Kidney (tissue), 14 donors: ENCODE data around the gene SMCO4. TPM values are rescaled to one million over a fixed set of nuclear protein-coding genes. Genes with fewer than 3 reads are reported as not detected.
"Not testable (repeated sequence)": the region's sequence is repeated elsewhere in the genome, so short reads cannot be mapped to it uniquely, and the experiment has no call there.

ENCODE experiments used
- DNase-seq, 5 donors: peaks; one replicate each; pipeline ENCODE4 v3.0.0-alpha.2; 2013 to 2020
- FAIRE-seq: peaks from 2 replicates; lab custom pipeline; 2012; peaks lifted over from hg19 to GRCh38; lab: Jason Lieb, UNC
- H3K27ac ChIP-seq, 2 donors: one replicate each; pipeline ENCODE4 v1.7.0; 2013; ENCODE audit warnings: low read depth in 2 of 2, low read length in 2 of 2, inconsistent platforms in 1 of 2
- H3K27me3 ChIP-seq: one replicate; pipeline ENCODE4 v1.7.1; 2013; ENCODE audit warnings: low read length, inconsistent platforms; ENCODE audit not compliant: control insufficient read depth, insufficient read depth
- H3K36me3 ChIP-seq, 3 donors: one replicate each; pipeline versions ENCODE4 v1.7.0 to v1.7.1; 2013; ENCODE audit warnings: low read length in 3 of 3, control low read depth in 1 of 3, inconsistent platforms in 1 of 3; ENCODE audit not compliant: insufficient read depth in 3 of 3, control insufficient read depth in 2 of 3
- H3K4me1 ChIP-seq, 3 donors: one replicate each; pipeline versions ENCODE4 v1.7.0 to v1.7.1; 2013; ENCODE audit warnings: low read length in 3 of 3, inconsistent platforms in 1 of 3, low read depth in 1 of 3; ENCODE audit not compliant: control insufficient read depth in 2 of 3, insufficient read depth in 2 of 3
- H3K4me3 ChIP-seq, 3 donors: one replicate each; pipeline versions ENCODE4 v1.7.0 to v1.8.1; 2013; ENCODE audit warnings: low read length in 3 of 3, control low read depth in 1 of 3, inconsistent platforms in 1 of 3
- H3K9ac ChIP-seq, 3 donors: one replicate each; pipeline versions ENCODE4 v1.7.0 to v1.7.1; 2013; ENCODE audit warnings: low read length in 3 of 3, control low read depth in 1 of 3, inconsistent platforms in 1 of 3
- H3K9me3 ChIP-seq, 3 donors: one replicate each; pipeline versions ENCODE4 v1.7.0 to v1.7.1; 2013; ENCODE audit warnings: low read length in 3 of 3, control low read depth in 1 of 3, inconsistent platforms in 1 of 3; ENCODE audit not compliant: control insufficient read depth in 2 of 3, insufficient read depth in 1 of 3
- intact Hi-C: fragments of 100-400 bp; cut with DNase I; formaldehyde crosslinking; loops from one replicate; pipeline ENCODE4 v1.11.1; 2022
- polyA plus RNA-seq: library from polyadenylated mRNA; stranded (reverse); fragments of 350-450 nt; fragmentation: Illumina TruSeq; extraction: RNeasy Lipid Tissue Mini Kit (QIAGEN cat#74804); gene quantifications from one replicate; pipeline ENCODE4 v1.2.3, GENCODE V29; 2014; ENCODE audit warnings: low read depth, low replicate concordance; ENCODE audit not compliant: insufficient read depth
- total RNA-seq: library from RNA; stranded (reverse); fragmentation: NEBNext Ultra II Directional; extraction: Animal tissue kit (Norgen Biotek cat#: 25700); gene quantifications from one replicate; pipeline ENCODE4 v1.2.1, GENCODE V29; 2021
- TF ChIP-seq, protein P1 (sequence below): IDR thresholded peaks from 3 replicates; pipeline ENCODE4 v1.5.1; 2012; ENCODE audit warnings: mild to moderate bottlenecking, moderate library complexity, borderline replicate concordance; ENCODE audit not compliant: insufficient read depth; ENCODE audit errors: extremely low read depth
- donor health status: control.
- donor health status: control.
- donor health status: control.
- donor health status: control.
- donor health status: control.
- donor health status: DM: yes; HTN: yes; CAD: no.
- donor health status: Normal renal cell carcinoma (clear cell type).

The SMCO4 gene
- total and polyA plus RNA-seq, 2 donors from 2014 or later, result 33.0 to 102 TPM

DNA sequence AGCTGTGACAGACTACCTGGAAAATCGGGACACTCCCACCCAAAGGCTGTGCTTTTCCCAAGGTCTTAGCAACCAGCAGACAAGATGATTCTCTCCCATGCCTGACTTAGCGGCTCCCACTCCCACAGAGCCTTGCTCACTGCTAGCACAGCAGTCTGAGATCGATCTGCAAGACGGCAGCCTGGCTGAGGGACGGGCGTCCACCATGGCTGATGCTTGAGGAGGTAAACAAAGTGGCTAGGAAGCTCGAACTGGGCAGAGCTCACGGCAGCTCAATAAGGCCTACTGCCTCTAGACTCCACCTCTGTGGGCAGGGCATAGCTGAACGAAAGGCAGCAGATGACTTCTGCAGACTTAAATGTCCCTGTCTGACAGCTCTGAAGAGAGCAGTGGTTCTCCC is 84.9 kb downstream of the SMCO4 start:
- FAIRE-seq (no peak), DNase-seq (no peak)
- Histone ChIP-seq H3K27me3 (no peaks in the 10 kb centered on the region), H3K4me1 (no peaks in the 10 kb centered on the region), H3K27ac (no peak overlapping the region), H3K9ac (no peak overlapping the region), H3K4me3 (no peak overlapping the region), H3K36me3 (no peaks in the 10 kb centered on the region), H3K9me3 (no peaks in the 10 kb centered on the region)
- TF ChIP-seq, protein P1, sequence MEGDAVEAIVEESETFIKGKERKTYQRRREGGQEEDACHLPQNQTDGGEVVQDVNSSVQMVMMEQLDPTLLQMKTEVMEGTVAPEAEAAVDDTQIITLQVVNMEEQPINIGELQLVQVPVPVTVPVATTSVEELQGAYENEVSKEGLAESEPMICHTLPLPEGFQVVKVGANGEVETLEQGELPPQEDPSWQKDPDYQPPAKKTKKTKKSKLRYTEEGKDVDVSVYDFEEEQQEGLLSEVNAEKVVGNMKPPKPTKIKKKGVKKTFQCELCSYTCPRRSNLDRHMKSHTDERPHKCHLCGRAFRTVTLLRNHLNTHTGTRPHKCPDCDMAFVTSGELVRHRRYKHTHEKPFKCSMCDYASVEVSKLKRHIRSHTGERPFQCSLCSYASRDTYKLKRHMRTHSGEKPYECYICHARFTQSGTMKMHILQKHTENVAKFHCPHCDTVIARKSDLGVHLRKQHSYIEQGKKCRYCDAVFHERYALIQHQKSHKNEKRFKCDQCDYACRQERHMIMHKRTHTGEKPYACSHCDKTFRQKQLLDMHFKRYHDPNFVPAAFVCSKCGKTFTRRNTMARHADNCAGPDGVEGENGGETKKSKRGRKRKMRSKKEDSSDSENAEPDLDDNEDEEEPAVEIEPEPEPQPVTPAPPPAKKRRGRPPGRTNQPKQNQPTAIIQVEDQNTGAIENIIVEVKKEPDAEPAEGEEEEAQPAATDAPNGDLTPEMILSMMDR, result no peak
- intact Hi-C loops, result no loop called here

DNA sequence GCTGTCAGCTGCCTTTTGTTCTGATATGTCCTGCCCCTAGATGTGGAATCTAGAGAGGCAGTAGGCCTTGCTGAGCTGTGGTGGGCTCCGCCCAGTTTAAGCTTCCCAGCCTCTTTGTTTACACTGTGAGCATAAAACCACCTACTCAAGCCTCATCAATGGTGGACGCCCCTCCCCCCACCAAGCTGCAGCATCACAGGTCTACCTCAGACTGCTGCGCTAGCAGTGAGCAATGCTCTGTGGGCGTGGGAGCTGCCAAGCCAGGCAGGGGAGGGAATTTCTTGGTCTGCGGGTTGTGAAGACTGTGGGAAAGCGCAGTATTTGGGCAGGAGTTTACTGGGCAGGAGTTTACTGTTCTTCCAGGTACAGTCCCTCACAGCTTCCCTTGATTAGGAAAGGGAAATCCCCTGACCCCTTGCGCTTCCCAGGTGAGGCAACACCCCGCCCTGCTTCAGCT is 98.5 kb downstream of the SMCO4 start:
- intact Hi-C loops, result no loop called here
- Histone ChIP-seq H3K9me3 (no peaks in the 10 kb centered on the region), H3K4me1 (no peaks in the 10 kb centered on the region), H3K36me3 (no peaks in the 10 kb centered on the region), H3K9ac (no peak overlapping the region), H3K4me3 (no peak overlapping the region), H3K27me3 (no peaks in the 10 kb centered on the region), H3K27ac (no peak overlapping the region)
- no peak for FAIRE-seq
- peak in 4 of 5 donors; percentile 81 to 87 (median 84) for DNase-seq
- TF ChIP-seq, protein P1, result no peak

DNA sequence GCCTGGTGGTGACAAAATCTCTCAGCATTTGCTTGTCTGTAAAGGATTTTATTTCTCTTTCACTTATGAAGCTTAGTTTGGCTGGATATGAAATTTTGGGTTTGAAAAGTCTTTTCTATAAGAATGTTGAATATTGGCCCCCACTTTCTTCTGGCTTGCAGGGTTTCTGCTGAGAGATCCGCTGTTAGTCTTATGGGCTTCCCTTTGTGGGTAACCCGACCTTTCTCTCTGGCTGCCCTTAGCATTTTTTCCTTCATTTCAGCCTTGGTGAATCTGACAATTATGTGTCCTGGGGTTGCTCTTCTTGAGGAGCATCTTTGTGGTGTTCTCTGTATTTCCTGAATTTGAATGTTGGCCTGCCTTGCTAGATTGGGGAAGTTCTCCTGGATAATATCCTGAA is 100.0 kb downstream of the SMCO4 start:
- H3K36me3 ChIP-seq, H3K4me3 ChIP-seq, H3K9me3 ChIP-seq, intact Hi-C loops, H3K9ac ChIP-seq, H3K27me3 ChIP-seq, H3K4me1 ChIP-seq, DNase-seq, H3K27ac ChIP-seq, FAIRE-seq: not testable (repeated sequence)

DNA sequence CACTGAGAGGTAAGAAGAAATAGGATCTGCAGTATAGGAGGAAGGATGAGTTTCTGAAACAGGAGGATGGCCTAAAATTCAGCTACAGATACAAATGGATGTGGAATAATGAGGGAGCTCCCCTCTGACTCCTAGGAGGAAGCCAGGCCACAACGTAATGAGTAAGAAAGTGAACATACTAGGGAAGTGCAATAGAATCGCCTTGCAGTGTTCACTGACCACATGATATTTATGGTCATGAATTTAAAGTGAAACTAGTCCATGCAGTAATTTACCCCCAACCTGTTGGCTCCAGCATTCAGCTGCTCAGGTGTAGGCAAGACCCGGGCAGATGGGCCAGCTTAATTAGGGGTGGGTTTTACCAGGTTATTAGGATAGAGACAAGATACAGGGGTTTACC is 110.9 kb downstream of the SMCO4 start:
- TF ChIP-seq, protein P1, result no peak
- FAIRE-seq (no peak), DNase-seq (no peak)
- no peaks in the 10 kb centered on the region for H3K36me3 ChIP-seq
- no peak overlapping the region for H3K9ac ChIP-seq
- no peaks in the 10 kb centered on the region for H3K27me3 ChIP-seq
- no peaks in the 10 kb centered on the region for H3K4me1 ChIP-seq
- no peaks in the 10 kb centered on the region for H3K9me3 ChIP-seq
- no peak overlapping the region for H3K27ac ChIP-seq
- intact Hi-C loops, result no loop called here
- H3K4me3 ChIP-seq, result no peak overlapping the region

Other genes with a start within 250 kb of the SMCO4 start
- gene DEUP1, start 212.6 kb downstream of the SMCO4 start, total RNA-seq, result 0.57 TPM
- gene DEUP1, start 212.6 kb downstream of the SMCO4 start, polyA plus RNA-seq, result 0.88 TPM
- gene CEP295, start 118.3 kb upstream of the SMCO4 start, total RNA-seq, result 11.0 TPM
- gene CEP295, start 118.3 kb upstream of the SMCO4 start, polyA plus RNA-seq, result 3.8 TPM
- gene TAF1D, start 198.1 kb upstream of the SMCO4 start, total RNA-seq, result 110 TPM
- 64.3 TPM for gene TAF1D, start 198.1 kb upstream of the SMCO4 start, polyA plus RNA-seq
- gene C11orf54, start 198.3 kb upstream of the SMCO4 start, total RNA-seq, result 101 TPM
- 211 TPM for gene C11orf54, start 198.3 kb upstream of the SMCO4 start, polyA plus RNA-seq
- 35.4 TPM for gene MED17, start 240.9 kb upstream of the SMCO4 start, total RNA-seq
- 11.7 TPM for gene MED17, start 240.9 kb upstream of the SMCO4 start, polyA plus RNA-seq